H1 (cell line): Measurements from ENCODE around the gene SMARCC1.

Source experiments
- EZH2 ChIP-seq: fragments of 200-600 bp; sonication (generic); IDR thresholded peaks from 2 replicates; pipeline ENCODE4 v1.7.1; 2012; ENCODE audit warnings: low read depth, mild to moderate bottlenecking, moderate library complexity, low read length, inconsistent platforms; ENCODE audit not compliant: severe bottlenecking
- POLR2A ChIP-seq, 2 experiments: IDR thresholded peaks; 1 replicate in 1 of 2; 2 replicates in 1 of 2; pipeline ENCODE4 v1.6.1; 2011; ENCODE audit warnings: low read depth in 2 of 2, low read length in 2 of 2, mild to moderate bottlenecking in 2 of 2; ENCODE audit errors: control extremely low read depth in 1 of 2
- POLR2AphosphoS5 ChIP-seq: IDR thresholded peaks from 2 replicates; pipeline ENCODE4 v1.6.1; 2011; ENCODE audit warnings: low read depth, low read length
- SIN3A ChIP-seq, 2 experiments: IDR thresholded peaks in 1 of 2; conservative IDR thresholded peaks in 1 of 2; 2 replicates each; pipeline ENCODE4 v1.6.1; 2011 to 2012; ENCODE audit warnings: low read length in 2 of 2, improper control_type of control experiment in 1 of 2, low read depth in 1 of 2, mild to moderate bottlenecking in 1 of 2
- TEAD4 ChIP-seq: IDR thresholded peaks from 2 replicates; pipeline ENCODE4 v1.6.1; 2012; ENCODE audit warnings: low read depth, low read length, inconsistent platforms, mixed read lengths

- TF ChIP-seq POLR2A (IDR thresholded peaks at IDR 0.05; ENCODE audit: control extremely low read depth in 1 of 2, low read depth in 2 of 2, low read length in 2 of 2) = no peak
- no peak for TF ChIP-seq EZH2
- TF ChIP-seq POLR2AphosphoS5 = no peak
- TF ChIP-seq TEAD4 = no peak
- no peak for TF ChIP-seq SIN3A (conservative IDR thresholded peaks at IDR 0.05 in 1 of 2, IDR thresholded peaks at IDR 0.05 in 1 of 2; ENCODE audit: low read depth in 1 of 2, low read length in 2 of 2)
These were observed 136.1 kb downstream of the SMARCC1 start for GRCh38 chr3:47645551-47645950.
